Ovary (tissue), 3 donors: Measurements from ENCODE around the gene EPG5.

Experiments
- EP300 ChIP-seq: sonication (generic); formaldehyde crosslinking; IDR thresholded peaks from one replicate; pipeline ENCODE4 v1.6.1; 2017; ENCODE audit warnings: antibody characterized with exemption
- POLR2A ChIP-seq: fragments of 450-650 bp; IDR thresholded peaks from one replicate; pipeline ENCODE4 v1.6.1; 2017; ENCODE audit warnings: antibody characterized with exemption, mild to moderate bottlenecking, moderate library complexity
- TF ChIP-seq, protein P1 (sequence below), 3 donors: fragments of 450-650 bp in 2 of 3; fragments of 200-600 bp in 1 of 3; IDR thresholded peaks; one replicate each; pipeline versions ENCODE4 v1.5.1 to v1.8.0; 2016 to 2022; ENCODE audit warnings: antibody characterized with exemption in 3 of 3, mild to moderate bottlenecking in 1 of 3
- donor health status: DM: no; HTN: no; CAD: no.

DNA sequence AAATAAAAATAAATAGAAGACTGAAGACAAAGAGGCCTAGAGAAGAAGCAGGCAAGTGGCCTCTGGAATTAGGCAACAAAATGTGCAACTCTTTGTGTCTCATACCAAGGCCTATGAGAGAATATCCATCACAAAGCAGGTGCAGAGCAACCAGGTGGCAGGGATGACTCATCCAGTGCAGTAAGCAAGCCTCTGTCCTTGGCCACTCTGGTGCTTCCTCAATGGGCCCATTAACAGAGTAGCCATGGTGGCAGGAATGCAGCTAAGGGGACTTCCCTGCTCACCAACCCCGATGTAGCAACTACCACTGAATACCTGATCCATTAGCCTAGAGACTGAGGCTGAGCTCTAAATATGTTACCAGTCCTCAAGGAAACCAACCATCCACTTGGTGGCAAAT lies 11.0 kb upstream of the EPG5 start:
- TF ChIP-seq, protein P1, sequence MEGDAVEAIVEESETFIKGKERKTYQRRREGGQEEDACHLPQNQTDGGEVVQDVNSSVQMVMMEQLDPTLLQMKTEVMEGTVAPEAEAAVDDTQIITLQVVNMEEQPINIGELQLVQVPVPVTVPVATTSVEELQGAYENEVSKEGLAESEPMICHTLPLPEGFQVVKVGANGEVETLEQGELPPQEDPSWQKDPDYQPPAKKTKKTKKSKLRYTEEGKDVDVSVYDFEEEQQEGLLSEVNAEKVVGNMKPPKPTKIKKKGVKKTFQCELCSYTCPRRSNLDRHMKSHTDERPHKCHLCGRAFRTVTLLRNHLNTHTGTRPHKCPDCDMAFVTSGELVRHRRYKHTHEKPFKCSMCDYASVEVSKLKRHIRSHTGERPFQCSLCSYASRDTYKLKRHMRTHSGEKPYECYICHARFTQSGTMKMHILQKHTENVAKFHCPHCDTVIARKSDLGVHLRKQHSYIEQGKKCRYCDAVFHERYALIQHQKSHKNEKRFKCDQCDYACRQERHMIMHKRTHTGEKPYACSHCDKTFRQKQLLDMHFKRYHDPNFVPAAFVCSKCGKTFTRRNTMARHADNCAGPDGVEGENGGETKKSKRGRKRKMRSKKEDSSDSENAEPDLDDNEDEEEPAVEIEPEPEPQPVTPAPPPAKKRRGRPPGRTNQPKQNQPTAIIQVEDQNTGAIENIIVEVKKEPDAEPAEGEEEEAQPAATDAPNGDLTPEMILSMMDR (IDR thresholded peaks at IDR 0.05), result no peak
- TF ChIP-seq EP300 (no peak), POLR2A (no peak)
